Measurements from ENCODE around the gene DES.

Gene DES

GRCh38 chr2:219459460-219460311 lies 41.5 kb downstream of the DES start:
- no peak for TF ChIP-seq ZFX (IDR thresholded peaks at IDR 0.05; ENCODE audit: borderline replicate concordance)
- TF ChIP-seq CTCF (IDR thresholded peaks at IDR 0.05): peak; percentile 87
- no peak overlapping the region for H3K27ac ChIP-seq

GRCh38 chr2:219460424-219460926 lies 42.3 kb downstream of the DES start:
- no peak for TF ChIP-seq ZFX (IDR thresholded peaks at IDR 0.05; ENCODE audit: borderline replicate concordance)
- H3K27ac ChIP-seq: no peak overlapping the region

- no peak overlapping the region for H3K27ac ChIP-seq
- TF ChIP-seq CTCF (IDR thresholded peaks at IDR 0.05) (no peak), ZFX (IDR thresholded peaks at IDR 0.05; ENCODE audit: borderline replicate concordance) (no peak)
These were observed 42.9 kb downstream of the DES start for GRCh38 chr2:219461047-219461514.

GRCh38 chr2:219461669-219462068 lies 43.5 kb downstream of the DES start:
- TF ChIP-seq CTCF (IDR thresholded peaks at IDR 0.05) (no peak), ZFX (IDR thresholded peaks at IDR 0.05; ENCODE audit: borderline replicate concordance) (no peak)
- no peak overlapping the region for H3K27ac ChIP-seq

GRCh38 chr2:219462349-219462748 lies 44.2 kb downstream of the DES start:
- no peak overlapping the region for H3K27ac ChIP-seq
- TF ChIP-seq CTCF (IDR thresholded peaks at IDR 0.05) (no peak), ZFX (IDR thresholded peaks at IDR 0.05; ENCODE audit: borderline replicate concordance) (no peak)

- TF ChIP-seq CTCF (IDR thresholded peaks at IDR 0.05) (no peak), ZFX (IDR thresholded peaks at IDR 0.05; ENCODE audit: borderline replicate concordance) (no peak)
- H3K27ac ChIP-seq: no peak overlapping the region
These were observed 46.3 kb downstream of the DES start for GRCh38 chr2:219464286-219465032.

- no peak for TF ChIP-seq CTCF (IDR thresholded peaks at IDR 0.05)
- TF ChIP-seq ZFX (IDR thresholded peaks at IDR 0.05; ENCODE audit: borderline replicate concordance): no peak
- H3K27ac ChIP-seq: no peak overlapping the region
These were observed 47.7 kb downstream of the DES start for GRCh38 chr2:219465659-219466561.

Data from 22Rv1 (cell line).